ENCODE measurements around the gene TUBA4A. TPM values are rescaled to one million over a fixed set of nuclear protein-coding genes. Genes with fewer than 3 reads are reported as not detected.
"Not testable (repeated sequence)": the region's sequence is repeated elsewhere in the genome, so short reads cannot be mapped to it uniquely, and the experiment has no call there.

The TUBA4A gene
- total RNA-seq, 2 donors from 2014 or later: 20.4 to 84.6 TPM

GRCh38 chr2:219205981-219206327, 47.8 kb downstream of the TUBA4A start:
- ATAC-seq (ENCODE audit: insufficient number of reproducible peaks, low FRiP score, low read depth): no peak
- no peak for TF ChIP-seq CTCF (IDR thresholded peaks at IDR 0.05)
- no peak for DNase-seq (ENCODE audit: low spot score)
- H3K36me3 ChIP-seq: peaks cover 6% of the 10 kb centered on the region
- H3K27me3 ChIP-seq (replicated peaks; ENCODE audit: insufficient read depth): no peaks in the 10 kb centered on the region
- H3K9me3 ChIP-seq: no peaks in the 10 kb centered on the region
- H3K4me1 ChIP-seq (ENCODE audit: control insufficient read depth in 1 of 2, low read depth in 2 of 2): peaks cover 15 to 25% of the 10 kb centered on the region in 2 donors
- peak overlapping the region; percentile 91 for H3K4me3 ChIP-seq
- H3K27ac ChIP-seq: peak overlapping the region; percentile 85 to 93

- H3K27me3 ChIP-seq (replicated peaks; ENCODE audit: insufficient read depth): no peaks in the 10 kb centered on the region
- H3K36me3 ChIP-seq: peaks cover 6% of the 10 kb centered on the region
- no peaks in the 10 kb centered on the region for H3K9me3 ChIP-seq
- ATAC-seq (ENCODE audit: insufficient number of reproducible peaks, low FRiP score, low read depth) (no peak), DNase-seq (ENCODE audit: low spot score) (no peak)
- H3K27ac ChIP-seq: no peak overlapping the region
- H3K4me3 ChIP-seq: no peak overlapping the region
- peaks cover 15 to 25% of the 10 kb centered on the region in 2 donors for H3K4me1 ChIP-seq (ENCODE audit: control insufficient read depth in 1 of 2, low read depth in 2 of 2)
- TF ChIP-seq CTCF (IDR thresholded peaks at IDR 0.05): no peak
These were observed 48.6 kb downstream of the TUBA4A start for GRCh38 chr2:219205165-219205538.

GRCh38 chr2:219204425-219205164, 49.1 kb downstream of the TUBA4A start:
- DNase-seq (ENCODE audit: low spot score) (no peak), ATAC-seq (ENCODE audit: insufficient number of reproducible peaks, low FRiP score, low read depth) (no peak)
- H3K4me1 ChIP-seq (ENCODE audit: control insufficient read depth in 1 of 2, low read depth in 2 of 2): peaks cover 15 to 25% of the 10 kb centered on the region in 2 donors
- H3K4me3 ChIP-seq: no peak overlapping the region
- no peaks in the 10 kb centered on the region for H3K27me3 ChIP-seq (replicated peaks; ENCODE audit: insufficient read depth)
- H3K27ac ChIP-seq: no peak overlapping the region
- no peaks in the 10 kb centered on the region for H3K9me3 ChIP-seq
- TF ChIP-seq CTCF (IDR thresholded peaks at IDR 0.05): no peak
- H3K36me3 ChIP-seq: peaks cover 4% of the 10 kb centered on the region

- H3K36me3 ChIP-seq; H3K27ac ChIP-seq; H3K4me3 ChIP-seq; ATAC-seq (ENCODE audit: insufficient number of reproducible peaks, low FRiP score, low read depth); H3K27me3 ChIP-seq (replicated peaks; ENCODE audit: insufficient read depth); H3K9me3 ChIP-seq; H3K4me1 ChIP-seq (ENCODE audit: control insufficient read depth in 1 of 2, low read depth in 2 of 2); DNase-seq (ENCODE audit: low spot score): not testable (repeated sequence)
These were observed 52.4 kb downstream of the TUBA4A start for GRCh38 chr2:219201331-219201730.

- not testable (repeated sequence) for H3K4me3 ChIP-seq; H3K4me1 ChIP-seq (ENCODE audit: control insufficient read depth in 1 of 2, low read depth in 2 of 2); H3K27me3 ChIP-seq (replicated peaks; ENCODE audit: insufficient read depth); H3K27ac ChIP-seq; H3K9me3 ChIP-seq; ATAC-seq (ENCODE audit: insufficient number of reproducible peaks, low FRiP score, low read depth); DNase-seq (ENCODE audit: low spot score); H3K36me3 ChIP-seq
These were observed 53.0 kb downstream of the TUBA4A start for GRCh38 chr2:219200502-219201326.

Other genes starting within 250 kb of the TUBA4A start
- gene CFAP65, start 212.4 kb downstream of the TUBA4A start, total RNA-seq: not detected
- 1 to 10 TPM in 1 of 2 donors, not detected in 1; 1.6 TPM for gene IHH, start 193.0 kb downstream of the TUBA4A start, total RNA-seq
- gene NHEJ1, start 93.1 kb downstream of the TUBA4A start, total RNA-seq: 10 to 100 TPM; 10.3 to 14.5 TPM
- gene SLC23A3, start 83.9 kb downstream of the TUBA4A start, total RNA-seq: 1 to 10 TPM; 1.4 to 3.4 TPM
- 10 to 100 TPM; 31.9 to 51.0 TPM for gene CNPPD1, start 77.0 kb downstream of the TUBA4A start, total RNA-seq
- gene RETREG2, start 75.6 kb downstream of the TUBA4A start, total RNA-seq: 10 to 100 TPM; 43.8 to 58.6 TPM
- 10 to 100 TPM; 21.7 to 83.8 TPM for gene ZFAND2B, start 47.1 kb downstream of the TUBA4A start, total RNA-seq
- gene ABCB6, start 35.0 kb downstream of the TUBA4A start, total RNA-seq: 10 to 100 TPM; 12.7 to 26.0 TPM
- gene ATG9A, start 24.3 kb downstream of the TUBA4A start, total RNA-seq: 10 to 100 TPM; 39.4 to 60.4 TPM
- 10 to 100 TPM; 69.7 to 72.6 TPM for gene ANKZF1, start 24.1 kb downstream of the TUBA4A start, total RNA-seq
- gene GLB1L, start 8.5 kb downstream of the TUBA4A start, total RNA-seq: 10 to 100 TPM in 1 of 2 donors, 1 to 10 TPM in 1; 9.1 to 13.7 TPM
- 10 to 100 TPM; 10.7 to 11.7 TPM for gene STK16, start 8.4 kb downstream of the TUBA4A start, total RNA-seq
- gene TUBA4B, start 675 bp downstream of the TUBA4A start, total RNA-seq: not detected
- 10 to 100 TPM; 56.9 to 61.2 TPM for gene DNAJB2, start 25.4 kb upstream of the TUBA4A start, total RNA-seq
- gene PTPRN, start 55.5 kb upstream of the TUBA4A start, total RNA-seq: not detected
- gene RESP18, start 78.8 kb upstream of the TUBA4A start, total RNA-seq: not detected
- gene DNPEP, start 134.0 kb upstream of the TUBA4A start, total RNA-seq: 10 to 100 TPM; 42.7 to 51.2 TPM
- 100 to 1,000 TPM; 146 to 302 TPM for gene DES, start 164.5 kb upstream of the TUBA4A start, total RNA-seq
- 100 to 1,000 TPM; 426 to 455 TPM for gene SPEG, start 180.9 kb upstream of the TUBA4A start, total RNA-seq
- 10 to 100 TPM; 30.5 to 56.5 TPM for gene GMPPA, start 245.0 kb upstream of the TUBA4A start, total RNA-seq